Endothelial cell of umbilical vein (primary cell): ENCODE data around the gene ALDH3B2. TPM values are rescaled to one million over a fixed set of nuclear protein-coding genes. Genes with fewer than 3 reads are reported as not detected.

Experiments used
- BruUV-seq: library from RNA; stranded (reverse); fragments of 400-500 nt; replicated peaks from 2 replicates; lab custom pipeline; 2021; lab: Mats Ljungman, UMichigan
- CTCF ChIA-PET: fragments of 300-600, 350-600 bp; sonication (Branson Sonifier 250); formaldehyde crosslinking; loops from one replicate; lab custom pipeline; 2021; ENCODE audit warnings: antibody characterized with exemption, inconsistent platforms; lab: Charles Lee
- POLR2A ChIA-PET: fragments of 300-600, 350-600 bp; sonication (Branson Sonifier 250); formaldehyde crosslinking; loops from one replicate; lab custom pipeline; 2021; ENCODE audit warnings: antibody characterized with exemption, inconsistent platforms; lab: Charles Lee
- DNase-seq: peaks from one replicate; pipeline ENCODE4 v3.0.0-alpha.2; 2011; ENCODE audit warnings: low read depth, low spot score
- FAIRE-seq: peaks from 2 replicates; lab custom pipeline; 2011; peaks lifted over from hg19 to GRCh38; lab: Jason Lieb, UNC
- H2AFZ ChIP-seq: 2 replicates; pipeline ENCODE4 v1.6.0; 2012; ENCODE audit warnings: low read depth, low read length, control low read depth, inconsistent platforms
- H3K27ac ChIP-seq: 2 replicates; pipeline ENCODE4 v1.5.1; 2011; ENCODE audit warnings: low read depth, mild to moderate bottlenecking, control low read depth, low read length, moderate library complexity; ENCODE audit not compliant: insufficient read depth
- H3K27me3 ChIP-seq, 2 experiments: 2 replicates each; pipeline versions ENCODE4 v1.6.0 to v1.6.1; 2011; ENCODE audit warnings: low read length in 2 of 2, mixed read lengths in 1 of 2; ENCODE audit not compliant: control insufficient read depth in 2 of 2, insufficient read depth in 2 of 2
- H3K36me3 ChIP-seq, 2 experiments: 2 replicates in 1 of 2; 3 replicates in 1 of 2; pipeline ENCODE4 v1.5.1; 2011; ENCODE audit warnings: low read length in 2 of 2, mild to moderate bottlenecking in 1 of 2, moderate library complexity in 1 of 2; ENCODE audit not compliant: control insufficient read depth in 2 of 2, insufficient read depth in 2 of 2; ENCODE audit errors: extremely low read depth in 1 of 2
- H3K4me1 ChIP-seq: 3 replicates; pipeline ENCODE4 v1.5.1; 2011; ENCODE audit warnings: mild to moderate bottlenecking, low read length; ENCODE audit not compliant: control insufficient read depth, insufficient read depth; ENCODE audit errors: extremely low read depth
- H3K4me2 ChIP-seq: 2 replicates; pipeline ENCODE4 v1.6.1; 2011; ENCODE audit warnings: low read length, control low read depth, mixed read lengths; ENCODE audit not compliant: insufficient read depth
- H3K4me3 ChIP-seq, 3 experiments: fragments of 200-600 bp in 1 of 3; sonication (generic), shearing (Covaris generic) in 1 of 3; replicated peaks in 1 of 3; 2 replicates each; pipeline ENCODE4 v1.5.1; 2011 to 2016; ENCODE audit warnings: control low read depth in 3 of 3, low read length in 3 of 3, mild to moderate bottlenecking in 2 of 3, inconsistent platforms in 1 of 3, low read depth in 1 of 3, moderate library complexity in 1 of 3; ENCODE audit not compliant: insufficient read depth in 1 of 3
- H3K79me2 ChIP-seq: 2 replicates; pipeline ENCODE4 v1.6.0; 2012; ENCODE audit warnings: low read length, inconsistent platforms; ENCODE audit not compliant: control insufficient read depth, insufficient read depth
- H3K9ac ChIP-seq: replicated peaks from 2 replicates; pipeline ENCODE3; 2011; ENCODE audit warnings: low read length, control low read depth; ENCODE audit not compliant: insufficient read depth; ENCODE audit errors: extremely low read depth
- H3K9me1 ChIP-seq: replicated peaks from 3 replicates; pipeline ENCODE4 v1.6.0; 2011; ENCODE audit warnings: mild to moderate bottlenecking, low read length; ENCODE audit not compliant: control insufficient read depth, insufficient read depth; ENCODE audit errors: extremely low read depth
- H3K9me3 ChIP-seq: replicated peaks from 2 replicates; pipeline ENCODE4 v1.5.1; 2012; ENCODE audit warnings: low read length, inconsistent platforms; ENCODE audit not compliant: control insufficient read depth, insufficient read depth
- H4K20me1 ChIP-seq: replicated peaks from 2 replicates; pipeline ENCODE3; 2011; ENCODE audit warnings: mild to moderate bottlenecking, low read length; ENCODE audit not compliant: control insufficient read depth, insufficient read depth; ENCODE audit errors: extremely low read depth
- EZH2 ChIP-seq: IDR thresholded peaks from 2 replicates; pipeline ENCODE4 v1.6.1; 2012; ENCODE audit warnings: borderline replicate concordance, low read depth, mild to moderate bottlenecking, moderate library complexity, low read length, inconsistent platforms; ENCODE audit not compliant: severe bottlenecking
- FOS ChIP-seq: IDR thresholded peaks from 2 replicates; pipeline ENCODE4 v1.6.1; 2011; ENCODE audit warnings: mild to moderate bottlenecking, low read length, moderate library complexity, borderline replicate concordance; ENCODE audit not compliant: insufficient read depth
- GATA2 ChIP-seq: IDR thresholded peaks from 2 replicates; pipeline ENCODE4 v1.7.0; 2011; ENCODE audit warnings: low read depth, mild to moderate bottlenecking, moderate library complexity, mixed read lengths, low read length; ENCODE audit not compliant: insufficient read length, insufficient read depth
- JUN ChIP-seq: IDR thresholded peaks from 2 replicates; pipeline ENCODE4 v1.6.1; 2011; ENCODE audit warnings: borderline replicate concordance, low read depth; ENCODE audit not compliant: insufficient read length, insufficient read depth
- MYC ChIP-seq: IDR thresholded peaks from one replicate; pipeline ENCODE4 v1.6.1; 2011; ENCODE audit warnings: mild to moderate bottlenecking, low read depth, low read length
- POLR2A ChIP-seq: IDR thresholded peaks from 2 replicates; pipeline ENCODE4 v1.6.1; 2012; ENCODE audit warnings: low read depth, mild to moderate bottlenecking, control low read depth, low read length
- POLR2AphosphoS5 ChIP-seq: IDR thresholded peaks from 2 replicates; pipeline ENCODE4 v1.6.1; 2012; ENCODE audit warnings: low read depth, mild to moderate bottlenecking, control low read depth, low read length, moderate library complexity; ENCODE audit not compliant: insufficient read depth
- dilution Hi-C: fragments of 300-500 bp; cut with MboI; formaldehyde crosslinking; loops from one replicate; pipeline ENCODE4 v1.15.0; 2019; ENCODE audit warnings: low sequenced_read_pairs; ENCODE audit not compliant: extremely low pct_ligation_motif_present
- intact Hi-C: fragments of 100-400 bp; cut with micrococcal nuclease; formaldehyde crosslinking; loops from one replicate; pipeline ENCODE4 v1.10.0; 2022
- polyA plus RNA-seq, 4 experiments: library from polyadenylated mRNA; depleted of rRNA in 3 of 4; stranded (reverse) in 3 of 4; unstranded in 1 of 4; fragments of >200 nt; gene quantifications; 2 replicates each; pipeline versions ENCODE4 v1.2.1 to v1.2.3, GENCODE V29; 2011 to 2012; ENCODE audit warnings: missing spikeins in 1 of 4
- total RNA-seq: library from RNA; stranded (reverse); gene quantifications from 2 replicates; pipeline ENCODE4 v1.2.3, GENCODE V29; 2021
- TF ChIP-seq, protein P1 (sequence below), 2 donors: IDR thresholded peaks; 1 replicate in 1 of 2; 2 replicates in 1 of 2; pipeline ENCODE4 v1.5.1; 2011; ENCODE audit warnings: low read length in 2 of 2, mild to moderate bottlenecking in 2 of 2, moderate library complexity in 2 of 2, control low read depth in 1 of 2, inconsistent platforms in 1 of 2, low read depth in 1 of 2; ENCODE audit not compliant: insufficient read depth in 1 of 2; ENCODE audit errors: extremely low read depth in 1 of 2
- TF ChIP-seq, protein P2 (sequence below): IDR thresholded peaks from 2 replicates; pipeline ENCODE4 v1.6.1; 2011; ENCODE audit not compliant: insufficient read depth, insufficient read length

The ALDH3B2 gene
- total and polyA plus RNA-seq, 2 donors (not counting 3 experiments of a cell fraction or from before 2014, with no cell fraction given): not detected

DNA sequence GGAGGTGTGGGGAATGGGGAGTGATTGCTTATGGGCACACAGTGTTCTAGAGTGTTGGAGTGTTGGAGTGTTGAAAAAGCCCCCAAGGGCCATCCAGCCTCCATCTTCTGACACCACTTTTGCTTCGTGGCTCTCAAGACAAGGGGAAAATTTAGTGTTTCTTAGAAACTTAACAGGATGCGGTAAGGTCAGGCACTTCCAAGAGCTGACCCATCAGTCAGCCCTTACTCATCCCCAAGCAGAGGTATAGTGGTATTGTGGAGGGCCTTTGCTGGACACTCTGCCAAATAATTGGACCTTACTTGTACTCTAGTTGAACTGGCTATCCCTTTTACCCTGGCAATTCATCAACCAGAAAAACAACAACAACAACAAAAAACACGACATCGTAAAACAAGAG, 14.8 kb upstream of the ALDH3B2 start:
- no peak overlapping the region for H3K4me2 ChIP-seq
- dilution Hi-C loops (no loop called here), intact Hi-C loops (no loop called here)
- H3K9me3 ChIP-seq: no peaks in the 10 kb centered on the region
- POLR2A ChIA-PET: no interaction called here
- H3K9ac ChIP-seq: no peak overlapping the region
- TF ChIP-seq FOS (no peak), MYC (no peak), POLR2AphosphoS5 (no peak), POLR2A (no peak), EZH2 (no peak), JUN (no peak), GATA2 (no peak)
- TF ChIP-seq, protein P1, sequence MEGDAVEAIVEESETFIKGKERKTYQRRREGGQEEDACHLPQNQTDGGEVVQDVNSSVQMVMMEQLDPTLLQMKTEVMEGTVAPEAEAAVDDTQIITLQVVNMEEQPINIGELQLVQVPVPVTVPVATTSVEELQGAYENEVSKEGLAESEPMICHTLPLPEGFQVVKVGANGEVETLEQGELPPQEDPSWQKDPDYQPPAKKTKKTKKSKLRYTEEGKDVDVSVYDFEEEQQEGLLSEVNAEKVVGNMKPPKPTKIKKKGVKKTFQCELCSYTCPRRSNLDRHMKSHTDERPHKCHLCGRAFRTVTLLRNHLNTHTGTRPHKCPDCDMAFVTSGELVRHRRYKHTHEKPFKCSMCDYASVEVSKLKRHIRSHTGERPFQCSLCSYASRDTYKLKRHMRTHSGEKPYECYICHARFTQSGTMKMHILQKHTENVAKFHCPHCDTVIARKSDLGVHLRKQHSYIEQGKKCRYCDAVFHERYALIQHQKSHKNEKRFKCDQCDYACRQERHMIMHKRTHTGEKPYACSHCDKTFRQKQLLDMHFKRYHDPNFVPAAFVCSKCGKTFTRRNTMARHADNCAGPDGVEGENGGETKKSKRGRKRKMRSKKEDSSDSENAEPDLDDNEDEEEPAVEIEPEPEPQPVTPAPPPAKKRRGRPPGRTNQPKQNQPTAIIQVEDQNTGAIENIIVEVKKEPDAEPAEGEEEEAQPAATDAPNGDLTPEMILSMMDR (IDR thresholded peaks at IDR 0.05; ENCODE audit: extremely low read depth in 1 of 2, insufficient read depth in 1 of 2, low read depth in 1 of 2, low read length in 2 of 2): no peak
- TF ChIP-seq, protein P2, sequence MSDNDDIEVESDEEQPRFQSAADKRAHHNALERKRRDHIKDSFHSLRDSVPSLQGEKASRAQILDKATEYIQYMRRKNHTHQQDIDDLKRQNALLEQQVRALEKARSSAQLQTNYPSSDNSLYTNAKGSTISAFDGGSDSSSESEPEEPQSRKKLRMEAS: no peak
- BruUV-seq: no TSS peak
- no peak overlapping the region for H3K4me3 ChIP-seq
- H3K79me2 ChIP-seq: no peaks in the 10 kb centered on the region
- no peaks in the 10 kb centered on the region for H3K9me1 ChIP-seq
- DNase-seq (no peak), FAIRE-seq (no peak)
- no peaks in the 10 kb centered on the region for H3K4me1 ChIP-seq
- peaks cover 1 to 17% of the 10 kb centered on the region in 2 experiments for H3K27me3 ChIP-seq
- H2AFZ ChIP-seq: no peak overlapping the region
- CTCF ChIA-PET: no interaction called here
- no peak overlapping the region for H3K27ac ChIP-seq
- H3K36me3 ChIP-seq: no peaks in the 10 kb centered on the region
- H4K20me1 ChIP-seq: no peaks in the 10 kb centered on the region
